ENCODE results near the gene KCTD21. TPM values are rescaled to one million over a fixed set of nuclear protein-coding genes. Genes with fewer than 3 reads are reported as not detected.
A peak's percentile ranks its signal among the peaks of the same experiment; 100 is the strongest.

The KCTD21 gene
- total and polyA plus RNA-seq, 2 of the 4 experiments (the other 2 are of a cell fraction): 12.2 to 12.5 TPM

DNA sequence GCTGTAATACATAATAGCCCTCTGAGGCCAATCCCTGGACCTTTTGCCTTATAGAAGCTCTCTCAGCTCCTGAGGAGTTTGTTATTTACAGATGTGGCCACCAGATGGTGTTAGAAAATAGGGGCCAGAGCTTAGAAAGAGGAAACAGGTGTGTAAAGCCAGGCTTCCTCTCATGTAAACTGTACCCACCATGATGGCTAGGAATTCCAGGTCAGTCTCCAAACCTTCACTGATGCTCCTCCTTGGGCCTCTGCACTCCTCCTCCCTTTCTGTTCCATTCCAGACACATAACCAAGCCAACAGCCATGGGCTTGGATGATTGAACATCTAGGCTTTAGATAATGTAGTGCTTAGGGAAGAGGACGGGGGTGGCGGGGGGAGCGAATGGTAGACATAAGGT lies 40.0 kb upstream of the KCTD21 start:
- Histone ChIP-seq H3K27me3 (ENCODE audit: control insufficient read depth, insufficient read depth, low read length) (no peaks in the 10 kb centered on the region), H4K5ac (ENCODE audit: low read depth, low read length) (no peak overlapping the region), H2AFZ (replicated peaks; ENCODE audit: low read length, poor library complexity) (no peak overlapping the region), H3K4me3 (ENCODE audit: insufficient read depth, low read depth, low read length) (no peak overlapping the region), H4K20me1 (ENCODE audit: insufficient read depth, low read length) (peaks cover 11% of the 10 kb centered on the region; the same call in 1 of the 2 replicates), H3K56ac (ENCODE audit: extremely low read depth, insufficient read depth, low read length) (no peak overlapping the region), H3K4me1 (ENCODE audit: control insufficient read depth, insufficient read depth, low read length) (peaks cover 14% of the 10 kb centered on the region), H4K8ac (ENCODE audit: low read depth in 2 of 2, low read length in 2 of 2) (no peak overlapping the region), H3K9me1 (ENCODE audit: insufficient read depth, low read length) (peaks cover 25% of the 10 kb centered on the region), H2BK120ac (ENCODE audit: low read depth, low read length) (no peak overlapping the region), H2BK20ac (ENCODE audit: low read depth, low read length) (no peak overlapping the region), H3K36me3 (ENCODE audit: control insufficient read depth, insufficient read depth, low read length) (peaks cover 13% of the 10 kb centered on the region), H3K9me3 (ENCODE audit: control insufficient read depth, insufficient read depth, low read length) (no peaks in the 10 kb centered on the region), H3K9ac (ENCODE audit: low read depth, low read length) (no peak overlapping the region), H3K27ac (ENCODE audit: insufficient read depth, low read length) (no peak overlapping the region), H3K4me2 (ENCODE audit: low read depth, low read length) (no peak overlapping the region), H2BK15ac (ENCODE audit: low read depth, low read length) (no peak overlapping the region), H2AK5ac (ENCODE audit: low read depth, low read length) (peak overlapping the region; percentile 32; the same call in 1 of the 2 replicates), H2BK5ac (ENCODE audit: low read depth, low read length, poor library complexity, severe bottlenecking) (no peak overlapping the region), H3K18ac (ENCODE audit: low read depth, low read length) (no peak overlapping the region), H3K4ac (ENCODE audit: low read depth, low read length) (no peak overlapping the region), H2AK9ac (replicated peaks; ENCODE audit: low read depth, low read length, poor library complexity) (no peak overlapping the region), H3K23ac (ENCODE audit: low read depth, low read length) (no peak overlapping the region), H4K91ac (ENCODE audit: insufficient read depth, low read depth, low read length) (no peak overlapping the region), H3K79me1 (ENCODE audit: low read depth in 1 of 2, low read length in 2 of 2) (peaks cover 0 to 19% of the 10 kb centered on the region in 2 experiments; a peak in 3 of 4 replicates), H3K14ac (replicated peaks; ENCODE audit: low read depth, low read length) (no peak overlapping the region)
- BruUV-seq (replicated peaks): no TSS peak
- CTCF ChIA-PET: interaction anchor here (0.7 to 1.8 kb wide), 4 partner anchors 68 to 336 kb away, joined by 3 to 22 read pairs (median 4); no protein-coding TSS in a partner anchor
- intact Hi-C loops (cut with micrococcal nuclease): loop anchor here (2.0 kb wide), 2 partner anchors 188 to 336 kb away; partner anchors contain the start of gene GAB2
- DNase-seq (peak; percentile 55), ATAC-seq (ENCODE audit: low read depth) (peak; percentile 39; the same call in 1 of the 2 replicates)
- POLR2A ChIA-PET (ENCODE audit: unreplicated experiment): no interaction called here
- in situ Hi-C loops (cut with MboI; ENCODE audit: low sequenced_read_pairs): loop anchor here (10.0 kb wide), 1 partner anchor 336 kb away; no protein-coding TSS in a partner anchor
- 100% methylated on average over 3 of the region's 3 CpGs; no CpG with 5 or more reads in 1 of the 2 experiments for WGBS, 2 experiments (ENCODE audit: extremely low coverage in 2 of 2, insufficient read length in 1 of 2)
- dilution Hi-C loops (cut with HindIII; ENCODE audit: low sequenced_read_pairs, unreplicated experiment): no loop called here
- no peak for TF ChIP-seq MAFK (IDR thresholded peaks at IDR 0.05; ENCODE audit: low read depth, low read length)
- no peak for TF ChIP-seq MXI1 (IDR thresholded peaks at IDR 0.05; ENCODE audit: borderline replicate concordance, low read depth, low read length)
- TF ChIP-seq NFE2L2 (IDR thresholded peaks at IDR 0.05; ENCODE audit: low read depth, low read length): no peak
- TF ChIP-seq CHD1 (IDR thresholded peaks at IDR 0.05; ENCODE audit: low read depth, low read length): no peak
- TF ChIP-seq BHLHE40 (IDR thresholded peaks at IDR 0.05; ENCODE audit: low read depth, low read length): no peak
- TF ChIP-seq, protein P1, sequence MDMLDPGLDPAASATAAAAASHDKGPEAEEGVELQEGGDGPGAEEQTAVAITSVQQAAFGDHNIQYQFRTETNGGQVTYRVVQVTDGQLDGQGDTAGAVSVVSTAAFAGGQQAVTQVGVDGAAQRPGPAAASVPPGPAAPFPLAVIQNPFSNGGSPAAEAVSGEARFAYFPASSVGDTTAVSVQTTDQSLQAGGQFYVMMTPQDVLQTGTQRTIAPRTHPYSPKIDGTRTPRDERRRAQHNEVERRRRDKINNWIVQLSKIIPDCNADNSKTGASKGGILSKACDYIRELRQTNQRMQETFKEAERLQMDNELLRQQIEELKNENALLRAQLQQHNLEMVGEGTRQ (IDR thresholded peaks at IDR 0.05; ENCODE audit: low read depth, low read length): no peak
- peak; percentile 63 for TF ChIP-seq SMC3 (IDR thresholded peaks at IDR 0.05; ENCODE audit: low read depth, low read length)
- TF ChIP-seq POLR2A (IDR thresholded peaks at IDR 0.05; ENCODE audit: low read depth, low read length): no peak
- TF ChIP-seq MAZ (IDR thresholded peaks at IDR 0.05; ENCODE audit: borderline replicate concordance, low read depth, low read length): no peak
- peak; percentile 69 for TF ChIP-seq RAD21 (IDR thresholded peaks at IDR 0.05; ENCODE audit: low read length)
- no peak for TF ChIP-seq RFX5 (IDR thresholded peaks at IDR 0.05; ENCODE audit: low read depth, low read length)
- no peak for TF ChIP-seq CEBPB (IDR thresholded peaks at IDR 0.05; ENCODE audit: low read depth, low read length)
- no peak for TF ChIP-seq FOS (IDR thresholded peaks at IDR 0.05; ENCODE audit: low read depth, low read length)
- TF ChIP-seq, protein P2, sequence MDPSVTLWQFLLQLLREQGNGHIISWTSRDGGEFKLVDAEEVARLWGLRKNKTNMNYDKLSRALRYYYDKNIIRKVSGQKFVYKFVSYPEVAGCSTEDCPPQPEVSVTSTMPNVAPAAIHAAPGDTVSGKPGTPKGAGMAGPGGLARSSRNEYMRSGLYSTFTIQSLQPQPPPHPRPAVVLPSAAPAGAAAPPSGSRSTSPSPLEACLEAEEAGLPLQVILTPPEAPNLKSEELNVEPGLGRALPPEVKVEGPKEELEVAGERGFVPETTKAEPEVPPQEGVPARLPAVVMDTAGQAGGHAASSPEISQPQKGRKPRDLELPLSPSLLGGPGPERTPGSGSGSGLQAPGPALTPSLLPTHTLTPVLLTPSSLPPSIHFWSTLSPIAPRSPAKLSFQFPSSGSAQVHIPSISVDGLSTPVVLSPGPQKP (IDR thresholded peaks at IDR 0.05; ENCODE audit: borderline replicate concordance, low read depth, low read length): no peak
- TF ChIP-seq, protein P3, sequence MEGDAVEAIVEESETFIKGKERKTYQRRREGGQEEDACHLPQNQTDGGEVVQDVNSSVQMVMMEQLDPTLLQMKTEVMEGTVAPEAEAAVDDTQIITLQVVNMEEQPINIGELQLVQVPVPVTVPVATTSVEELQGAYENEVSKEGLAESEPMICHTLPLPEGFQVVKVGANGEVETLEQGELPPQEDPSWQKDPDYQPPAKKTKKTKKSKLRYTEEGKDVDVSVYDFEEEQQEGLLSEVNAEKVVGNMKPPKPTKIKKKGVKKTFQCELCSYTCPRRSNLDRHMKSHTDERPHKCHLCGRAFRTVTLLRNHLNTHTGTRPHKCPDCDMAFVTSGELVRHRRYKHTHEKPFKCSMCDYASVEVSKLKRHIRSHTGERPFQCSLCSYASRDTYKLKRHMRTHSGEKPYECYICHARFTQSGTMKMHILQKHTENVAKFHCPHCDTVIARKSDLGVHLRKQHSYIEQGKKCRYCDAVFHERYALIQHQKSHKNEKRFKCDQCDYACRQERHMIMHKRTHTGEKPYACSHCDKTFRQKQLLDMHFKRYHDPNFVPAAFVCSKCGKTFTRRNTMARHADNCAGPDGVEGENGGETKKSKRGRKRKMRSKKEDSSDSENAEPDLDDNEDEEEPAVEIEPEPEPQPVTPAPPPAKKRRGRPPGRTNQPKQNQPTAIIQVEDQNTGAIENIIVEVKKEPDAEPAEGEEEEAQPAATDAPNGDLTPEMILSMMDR (conservative IDR thresholded peaks at IDR 0.05; ENCODE audit: low read depth, low read length): peak; percentile 51
